Activated T-helper 9 cell treated with anti-CD3 and anti-CD28 coated beads, Interleukin-2, amount 50 U/mL, for 16 hours (primary cell): ENCODE measurements around the gene PRR7.

ENCODE experiments used
- DNase-seq: peaks from one replicate; pipeline ENCODE4 v3.0.0-alpha.2; 2020; ENCODE audit warnings: low read depth

The PRR7 gene

DNA sequence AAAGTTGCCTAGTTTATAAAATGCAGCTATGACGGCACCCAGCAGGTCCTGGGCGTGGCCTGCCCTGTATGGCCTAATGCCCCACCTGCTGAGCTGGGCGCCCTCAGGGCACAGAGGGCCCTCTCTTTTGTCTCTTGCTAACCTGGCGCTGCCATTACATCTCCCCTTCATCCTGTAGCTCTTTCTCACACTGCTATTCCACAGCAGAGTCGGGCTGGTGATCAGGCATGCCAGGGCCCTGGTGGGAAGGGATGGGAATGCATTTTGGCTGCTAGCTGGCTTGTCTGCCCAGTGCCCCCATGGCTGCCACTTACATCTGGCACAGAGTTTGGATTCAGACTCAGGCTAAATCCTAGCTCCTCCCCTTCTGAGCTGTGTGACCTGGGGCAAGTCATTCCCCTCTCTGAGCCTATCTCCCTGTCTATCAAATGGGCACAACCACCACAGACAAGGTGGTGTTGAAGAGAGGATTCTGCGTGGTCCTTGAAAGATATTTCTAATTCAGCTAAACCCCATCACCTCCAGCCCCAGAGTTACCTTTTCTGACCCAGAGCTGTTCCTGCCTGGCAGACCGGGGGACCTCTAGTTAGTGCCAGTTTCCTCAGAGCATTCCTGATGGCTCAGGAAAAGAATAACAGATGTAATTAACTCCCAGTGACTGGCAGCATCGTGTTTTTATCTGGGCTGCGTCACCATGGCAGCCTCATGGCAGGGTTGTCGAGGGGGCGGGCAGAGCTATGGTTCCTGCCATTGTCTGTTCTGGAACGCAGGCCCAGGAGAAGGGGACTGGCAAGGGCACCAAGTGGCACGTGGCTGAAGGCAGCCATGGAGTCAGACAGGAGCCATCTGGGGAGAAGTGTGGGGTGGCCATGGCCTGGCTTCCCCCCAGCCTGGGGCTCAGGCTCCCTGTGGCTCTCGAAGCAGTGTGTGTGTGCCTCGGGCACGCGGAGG is 6.3 kb downstream of the PRR7 start:
- DNase-seq: no peak

DNA sequence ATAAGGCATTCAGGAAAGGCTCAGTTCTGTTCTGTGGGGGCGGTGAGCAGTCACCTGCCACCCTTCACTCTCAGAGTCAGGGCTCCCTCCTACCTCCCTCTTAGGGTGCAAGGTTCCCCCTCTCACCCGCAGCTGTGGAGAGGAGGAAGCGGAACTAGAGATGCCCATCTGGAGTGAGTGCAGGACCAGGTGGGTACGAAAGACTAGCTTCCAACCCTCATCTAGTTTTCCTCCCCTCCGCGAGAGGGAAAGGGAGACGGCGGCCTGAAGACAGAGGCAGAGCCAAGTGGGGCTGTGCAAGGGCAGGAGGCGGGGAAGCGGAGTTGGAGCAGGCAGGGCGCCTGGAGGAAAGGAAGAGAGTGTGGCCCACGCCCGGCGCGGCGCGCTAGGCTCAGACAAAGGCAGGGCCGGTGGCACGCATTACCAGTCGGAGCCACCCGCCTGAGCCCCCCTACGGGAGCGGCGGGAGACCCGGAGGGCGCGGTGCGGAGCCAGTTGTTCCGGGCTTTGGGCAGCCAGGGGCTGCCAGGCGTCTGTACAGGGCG is 7.3 kb downstream of the PRR7 start:
- no peak for DNase-seq

DNA sequence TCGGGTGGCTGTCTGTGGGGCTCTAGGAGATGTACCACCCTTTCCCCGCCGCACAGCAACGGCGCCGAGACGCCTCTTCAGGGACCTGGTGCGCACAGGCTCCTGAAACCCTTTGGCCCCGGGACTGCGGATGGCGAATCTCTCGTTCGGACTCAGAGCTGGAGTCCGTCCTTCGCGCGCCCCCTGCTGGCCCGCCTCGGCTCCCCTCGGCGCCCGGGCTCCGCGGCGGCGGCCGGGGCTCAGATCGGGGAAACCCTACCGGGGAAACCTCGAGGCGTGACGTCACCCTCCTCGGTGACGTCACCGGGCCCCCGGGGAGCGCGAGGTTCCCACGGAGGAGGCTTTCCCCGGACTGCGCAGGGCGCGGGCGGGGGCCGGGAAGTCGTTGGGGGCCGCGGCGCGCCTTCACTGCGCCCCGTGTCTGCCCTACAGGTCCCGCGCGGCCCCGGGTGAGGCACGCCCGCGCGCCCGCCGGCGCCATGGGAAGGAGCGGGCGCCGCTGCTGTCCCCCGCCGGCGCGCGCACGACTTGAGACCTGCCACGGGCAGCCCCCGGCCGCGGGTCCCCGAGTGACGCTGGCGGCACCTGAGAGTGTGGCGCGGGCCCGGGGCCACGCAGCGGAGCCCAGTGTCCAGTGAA is 7.9 kb downstream of the PRR7 start:
- DNase-seq: peak; percentile 94

GRCh38 chr5:177455036-177455660 is 8.5 kb downstream of the PRR7 start:
- peak; percentile 89 for DNase-seq

DNA sequence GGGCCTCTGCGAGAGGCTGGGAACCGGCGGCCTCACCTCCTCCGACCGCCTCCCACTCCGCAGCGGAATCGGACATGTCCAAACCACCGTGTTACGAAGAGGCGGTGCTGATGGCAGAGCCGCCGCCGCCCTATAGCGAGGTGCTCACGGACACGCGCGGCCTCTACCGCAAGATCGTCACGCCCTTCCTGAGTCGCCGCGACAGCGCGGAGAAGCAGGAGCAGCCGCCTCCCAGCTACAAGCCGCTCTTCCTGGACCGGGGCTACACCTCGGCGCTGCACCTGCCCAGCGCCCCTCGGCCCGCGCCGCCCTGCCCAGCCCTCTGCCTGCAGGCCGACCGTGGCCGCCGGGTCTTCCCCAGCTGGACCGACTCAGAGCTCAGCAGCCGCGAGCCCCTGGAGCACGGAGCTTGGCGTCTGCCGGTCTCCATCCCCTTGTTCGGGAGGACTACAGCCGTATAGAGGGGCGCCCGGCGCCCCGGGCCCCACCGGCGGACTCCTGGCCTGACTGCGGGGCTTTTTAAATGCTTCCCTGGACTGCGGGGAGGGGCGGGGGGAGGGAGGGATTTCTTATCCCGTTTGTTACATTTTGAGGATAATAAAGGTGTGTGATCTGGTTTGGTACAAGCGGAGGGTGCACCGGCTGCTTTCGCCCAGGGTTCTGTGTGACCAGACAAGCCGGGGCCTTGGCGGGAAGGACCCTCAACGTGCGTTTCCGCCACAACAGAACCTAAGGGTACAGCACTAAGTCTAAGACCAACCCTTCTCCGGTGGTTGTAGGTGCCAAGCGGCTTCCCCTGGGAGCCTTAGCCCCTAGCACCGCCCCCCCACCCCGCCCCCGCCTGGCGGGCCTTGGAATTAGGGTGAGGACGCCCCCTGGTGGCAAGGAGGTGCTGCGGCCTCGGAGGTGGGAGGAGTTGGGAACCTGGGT is 9.3 kb downstream of the PRR7 start:
- DNase-seq: peak; percentile 95

GRCh38 chr5:177456591-177456964 is 10.0 kb downstream of the PRR7 start:
- no peak for DNase-seq

GRCh38 chr5:177456976-177457851 is 10.6 kb downstream of the PRR7 start:
- DNase-seq: no peak

DNA sequence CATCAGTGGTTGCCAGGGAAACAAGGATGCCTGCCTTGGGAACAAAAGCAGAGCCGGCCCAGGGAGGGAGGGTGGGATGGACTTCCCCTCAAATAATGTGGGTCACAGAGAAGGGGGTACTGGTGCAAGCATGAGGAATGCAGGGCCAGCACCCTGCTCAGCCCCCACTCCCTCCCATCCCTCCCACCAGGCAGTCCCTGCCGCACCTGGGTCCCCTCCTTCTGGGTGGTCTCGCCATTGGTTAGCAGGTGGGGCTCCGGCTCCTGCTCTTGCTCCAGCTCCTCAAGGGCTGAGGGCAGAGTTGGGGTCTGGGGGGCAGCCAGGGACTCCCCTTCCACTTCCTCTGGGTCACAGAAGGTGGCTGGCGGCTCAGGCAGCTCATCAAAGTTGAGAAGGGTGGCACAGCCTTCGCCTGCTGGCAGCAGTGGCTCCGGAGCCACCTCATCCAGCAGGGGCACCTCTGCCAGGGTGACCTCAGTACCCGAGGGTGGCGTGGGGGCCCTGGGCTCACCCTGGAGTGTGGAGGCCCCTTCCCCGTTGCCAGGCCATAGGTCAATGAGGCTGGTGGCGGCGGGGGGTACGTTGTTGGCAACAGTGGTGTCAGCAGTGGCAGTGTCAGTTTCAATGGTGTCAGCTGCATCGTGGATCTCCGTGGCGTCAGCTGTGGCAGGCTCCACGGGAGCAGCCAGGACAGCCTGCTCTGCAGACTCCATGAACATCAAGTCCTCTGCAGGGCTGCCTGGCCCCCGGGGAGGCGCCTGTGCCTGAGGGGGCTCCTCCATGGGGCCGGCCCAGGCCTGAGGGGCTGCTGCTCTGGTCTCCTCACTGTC is 11.5 kb downstream of the PRR7 start:
- DNase-seq: no peak

- DNase-seq: no peak
Measured at GRCh38 chr5:177458912-177459350, 12.3 kb downstream of the PRR7 start.

DNA sequence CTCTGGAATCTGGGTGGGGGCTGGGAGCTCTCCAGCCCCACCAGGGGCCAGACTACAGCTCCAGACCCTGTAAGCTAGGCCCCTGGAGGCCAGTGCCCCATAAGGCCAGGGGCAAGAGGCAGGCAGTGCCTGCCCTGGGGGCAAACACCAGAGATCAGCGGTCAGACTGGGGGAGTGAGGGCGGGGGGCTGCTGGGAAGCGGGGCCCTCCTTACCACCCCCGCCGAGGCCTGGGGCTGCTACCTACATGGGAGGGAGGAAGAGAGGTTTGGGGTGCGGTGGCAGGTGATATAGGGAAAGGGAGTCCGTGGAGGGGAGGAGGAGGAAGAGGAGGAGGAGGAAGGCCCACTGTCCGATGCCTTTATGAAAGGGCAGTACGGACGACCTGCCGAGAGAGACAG is 12.7 kb downstream of the PRR7 start:
- DNase-seq: no peak

DNA sequence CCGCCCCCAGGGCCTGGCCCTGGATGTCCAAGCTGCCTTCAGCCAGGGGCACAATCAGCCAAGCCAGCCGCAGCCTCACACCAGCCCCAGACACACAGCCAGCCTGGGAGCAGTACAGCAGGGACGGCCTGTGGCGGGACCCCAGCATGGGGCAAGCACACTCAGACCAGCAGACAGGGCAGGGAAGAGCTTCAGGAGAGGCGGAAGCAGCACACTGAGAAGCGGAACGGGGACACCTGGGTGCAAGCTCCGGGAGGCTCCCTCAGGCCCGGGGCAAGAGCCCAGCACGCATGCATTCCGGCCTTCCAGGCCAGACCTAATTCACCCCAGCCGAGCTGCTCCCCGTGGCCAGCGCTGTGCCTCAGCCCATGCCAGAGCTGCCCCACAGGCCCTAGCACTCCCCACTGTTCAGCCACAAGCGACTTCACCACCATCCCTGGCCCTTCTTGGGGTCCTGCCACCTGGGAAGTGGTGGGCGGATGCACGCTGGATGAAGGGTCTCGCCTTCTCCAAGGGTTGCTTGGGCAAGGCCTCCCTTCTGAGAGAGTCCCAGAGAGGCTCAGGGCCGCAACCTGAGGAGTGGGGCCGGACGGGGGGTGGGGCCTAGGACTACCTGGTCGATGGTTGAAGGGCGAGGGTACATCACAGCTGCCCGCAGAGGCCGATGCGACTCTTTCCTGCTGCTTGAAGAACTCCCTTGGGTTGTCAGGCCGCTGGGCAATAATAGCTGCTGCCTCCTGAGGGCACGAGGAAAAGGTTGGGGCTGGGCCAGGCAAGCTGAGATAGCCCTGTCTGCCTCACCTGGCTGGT is 13.4 kb downstream of the PRR7 start:
- no peak for DNase-seq

GRCh38 chr5:177462021-177462670 is 15.5 kb downstream of the PRR7 start:
- DNase-seq: no peak

DNA sequence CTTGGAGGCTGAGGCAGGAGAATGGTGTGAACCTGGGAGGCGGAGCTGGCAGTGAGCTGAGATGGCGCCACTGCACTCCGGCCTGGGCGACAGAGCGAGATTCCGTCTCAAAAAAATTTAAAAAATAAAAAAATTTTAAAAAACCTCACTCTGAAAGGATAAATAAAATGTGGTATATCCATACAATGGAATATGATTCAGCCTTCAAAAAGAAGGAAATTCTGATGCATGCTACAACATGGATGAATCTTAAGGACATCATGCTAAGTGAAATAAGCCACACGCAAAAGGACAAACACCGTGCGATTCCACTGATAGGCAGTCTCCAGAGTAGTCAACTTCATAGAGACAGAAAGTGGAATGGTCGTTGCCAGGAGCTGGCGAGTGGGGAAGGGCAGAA is 18.4 kb downstream of the PRR7 start:
- no peak for DNase-seq

- no peak for DNase-seq
Measured at GRCh38 chr5:177466861-177467260, 20.2 kb downstream of the PRR7 start.

DNA sequence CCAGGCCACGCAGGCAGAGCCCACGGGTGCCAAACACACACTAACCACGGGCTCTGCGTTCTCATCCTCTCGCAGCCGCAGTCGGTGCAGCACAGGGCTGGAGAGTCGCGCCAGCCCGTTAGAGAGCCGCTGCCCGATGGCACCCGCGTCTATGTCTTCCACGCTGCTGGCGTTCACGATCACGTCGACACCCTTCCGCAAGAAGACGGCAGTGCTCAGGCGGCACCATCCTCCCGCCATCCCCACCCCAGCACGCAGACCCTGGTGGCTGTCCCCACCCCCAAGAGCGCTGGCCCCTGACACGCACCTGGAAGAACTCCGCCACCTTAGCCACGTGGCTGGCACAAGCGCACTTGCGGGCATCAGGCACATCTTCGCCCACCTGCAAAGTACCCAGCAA is 20.8 kb downstream of the PRR7 start:
- no peak for DNase-seq

GRCh38 chr5:177468329-177468684 is 21.7 kb downstream of the PRR7 start:
- DNase-seq: no peak

DNA sequence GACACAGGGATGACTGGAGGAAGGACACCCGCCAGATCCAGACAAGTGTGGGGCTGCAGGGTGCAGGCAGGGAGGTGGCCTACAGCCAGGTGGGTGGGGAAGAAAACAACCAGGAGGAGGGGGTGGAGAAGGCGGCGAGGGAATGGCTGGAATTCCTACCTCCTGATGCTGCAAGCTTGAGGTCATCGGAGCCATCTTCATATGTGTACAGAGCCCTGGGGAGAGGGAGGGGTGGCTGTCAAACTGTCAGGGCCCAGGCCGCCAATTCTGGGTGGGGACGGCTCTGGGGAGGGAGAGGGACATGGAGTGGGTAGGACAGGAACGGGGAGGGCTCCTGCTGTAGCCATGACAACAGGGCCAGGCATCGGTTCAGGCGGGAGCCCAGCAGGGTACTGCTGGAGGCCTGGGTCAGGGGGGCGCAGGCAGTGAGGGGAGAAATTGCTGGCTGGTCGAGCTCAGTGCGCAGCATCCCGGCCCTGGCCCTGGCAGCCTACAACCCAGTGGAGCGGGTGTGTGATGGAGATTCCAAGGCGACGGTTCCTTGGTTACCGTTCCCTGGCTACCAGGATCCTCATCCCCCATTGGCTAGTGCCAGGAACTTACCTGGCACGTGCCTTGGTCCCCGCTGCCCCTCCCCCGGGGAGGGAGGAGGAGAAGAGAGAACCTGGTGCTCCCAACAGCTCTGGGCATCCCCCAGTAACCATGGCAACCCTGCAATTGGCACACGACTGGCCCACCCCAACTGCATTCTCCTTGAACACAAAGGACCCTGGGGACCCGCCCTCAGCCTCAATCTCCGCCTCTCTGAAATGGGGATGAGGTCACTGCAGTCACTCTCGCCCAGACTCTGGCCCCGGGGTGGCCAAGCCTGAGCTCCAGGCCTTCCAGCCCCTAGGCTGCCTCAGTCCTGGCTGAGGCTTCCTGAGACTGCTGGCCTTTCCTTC is 22.3 kb downstream of the PRR7 start:
- DNase-seq: no peak
